Endometrium (tissue), 2 donors: ENCODE measurements around the gene EYS.

ENCODE experiments used
- FAIRE-seq: peaks from 2 replicates; lab custom pipeline; 2012; peaks lifted over from hg19 to GRCh38; lab: Jason Lieb, UNC
- donor health status: control.
- donor health status: control.

Gene EYS

DNA sequence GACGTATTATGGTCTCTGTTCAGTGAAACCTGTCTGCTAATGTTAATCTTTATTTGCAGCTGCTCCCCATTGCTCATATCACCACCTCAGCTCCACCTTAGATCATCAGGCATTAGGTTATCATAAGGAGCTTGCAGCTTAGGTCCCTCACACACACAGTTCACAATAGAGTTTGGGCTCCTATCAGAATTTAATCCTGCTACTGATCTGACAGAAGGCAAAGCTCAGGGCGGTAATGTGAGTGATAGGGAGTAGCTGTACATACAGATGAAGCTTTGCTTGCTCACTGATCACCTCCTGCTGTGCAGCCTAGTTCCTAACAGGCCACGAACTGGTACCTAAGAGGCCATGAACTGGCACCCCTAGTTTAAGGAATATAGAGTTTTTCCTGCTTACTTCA, 989.7 kb downstream of the EYS start:
- FAIRE-seq: no peak

- no peak for FAIRE-seq
Observed at GRCh38 chr6:64715624-64716023, 991.4 kb downstream of the EYS start.

- no peak for FAIRE-seq
Observed at GRCh38 chr6:64714073-64714472, 993.0 kb downstream of the EYS start.

DNA sequence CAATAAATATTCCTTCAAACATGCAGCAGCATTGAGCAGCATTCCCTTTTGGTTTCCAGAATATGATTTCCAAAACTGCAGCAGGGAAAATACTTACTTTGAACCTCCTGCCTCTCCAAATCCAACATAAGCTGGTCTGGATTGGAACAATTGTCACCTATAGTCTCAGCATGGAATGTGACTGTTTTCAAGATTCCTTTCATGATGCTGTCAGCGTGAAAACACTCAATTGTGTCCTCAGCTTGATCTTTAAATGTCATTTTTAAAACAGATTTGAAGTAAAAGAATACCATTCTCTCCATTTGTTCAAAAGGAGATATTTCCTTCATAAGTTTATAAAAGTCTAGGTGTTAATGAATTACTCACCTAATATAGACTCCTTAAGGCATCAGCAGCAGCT, 993.9 kb downstream of the EYS start:
- no peak for FAIRE-seq

- FAIRE-seq: no peak
Observed at GRCh38 chr6:64712606-64713005, 994.4 kb downstream of the EYS start.

- FAIRE-seq: peak; percentile 79
Observed at GRCh38 chr6:64703922-64704321, 1003.1 kb downstream of the EYS start.

DNA sequence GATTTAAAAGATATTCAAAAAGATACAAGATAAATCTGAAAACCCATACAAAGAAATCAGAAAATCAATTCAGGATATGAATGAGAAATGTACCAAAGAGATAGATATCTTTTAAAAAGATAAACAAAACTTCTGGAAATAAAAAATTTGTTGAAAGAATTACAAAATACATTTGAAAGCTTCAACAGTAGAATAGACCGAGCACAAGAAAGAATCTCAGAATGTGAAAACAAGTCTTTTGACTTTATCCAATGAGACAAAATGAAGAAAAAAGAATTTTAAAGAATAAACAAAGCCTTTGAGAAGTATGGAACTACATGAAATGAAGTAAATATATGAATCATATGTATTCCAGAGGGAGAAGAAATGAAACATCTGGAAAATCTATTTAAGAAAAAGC, 1011.0 kb downstream of the EYS start:
- FAIRE-seq: no peak

GRCh38 chr6:64694356-64694755, 1012.7 kb downstream of the EYS start:
- FAIRE-seq: no peak

GRCh38 chr6:64691064-64691463, 1016.0 kb downstream of the EYS start:
- peak; percentile 70 for FAIRE-seq

DNA sequence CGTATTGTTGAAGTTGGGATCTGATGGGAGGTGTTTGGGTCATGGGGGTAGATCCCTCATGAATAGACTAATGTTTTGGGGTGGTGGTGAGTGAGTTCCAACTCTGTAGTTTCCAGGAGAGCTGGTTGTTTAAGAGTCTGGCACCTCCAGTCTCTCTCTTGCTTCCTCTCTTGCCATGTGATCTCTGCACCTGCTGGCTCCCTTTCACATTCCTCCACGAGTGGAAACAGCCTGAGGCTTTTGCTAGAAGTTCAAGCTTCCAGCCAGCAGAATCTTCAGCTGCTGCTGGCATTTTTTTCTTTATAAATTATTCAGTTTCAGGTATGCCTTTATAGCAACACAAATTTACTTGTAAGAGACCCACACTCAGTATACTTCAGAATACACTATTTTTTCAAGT, 1021.6 kb downstream of the EYS start:
- FAIRE-seq: no peak

GRCh38 chr6:64683682-64684081, 1023.3 kb downstream of the EYS start:
- no peak for FAIRE-seq

DNA sequence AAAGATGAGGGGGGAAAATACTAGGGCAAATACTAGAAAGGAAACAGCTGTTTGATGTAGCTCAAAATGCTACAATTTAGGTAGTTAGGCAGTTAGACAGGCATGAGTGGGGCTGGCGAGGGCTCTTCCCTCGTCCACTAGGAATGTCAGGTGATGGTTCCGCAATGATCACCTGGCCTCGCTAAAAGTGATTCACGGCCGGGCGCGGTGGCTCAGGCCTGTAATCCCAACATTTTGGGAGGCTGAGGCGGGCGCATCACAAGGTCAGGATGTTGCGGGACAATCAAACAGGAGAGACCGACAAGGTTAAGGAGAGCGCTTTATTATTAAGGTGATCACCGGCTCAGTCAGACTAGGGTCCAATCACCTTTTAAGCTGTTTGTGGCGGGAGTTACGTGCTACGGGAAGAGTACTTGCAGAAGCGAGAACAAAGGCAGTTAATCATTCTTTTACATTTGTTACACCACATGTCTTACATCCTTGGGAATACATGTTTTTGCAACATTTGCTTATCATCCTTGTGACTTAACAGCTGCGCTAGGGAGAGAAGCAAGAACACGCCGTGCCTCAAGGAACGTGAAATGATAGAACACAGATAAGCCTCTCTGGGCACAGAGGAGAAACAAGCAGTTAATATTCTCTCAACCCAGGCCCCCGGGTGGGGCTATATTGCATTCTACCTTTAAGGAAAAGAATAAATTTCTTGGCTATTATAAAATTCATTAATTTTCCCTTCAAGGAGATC, 1025.4 kb downstream of the EYS start:
- no peak for FAIRE-seq

DNA sequence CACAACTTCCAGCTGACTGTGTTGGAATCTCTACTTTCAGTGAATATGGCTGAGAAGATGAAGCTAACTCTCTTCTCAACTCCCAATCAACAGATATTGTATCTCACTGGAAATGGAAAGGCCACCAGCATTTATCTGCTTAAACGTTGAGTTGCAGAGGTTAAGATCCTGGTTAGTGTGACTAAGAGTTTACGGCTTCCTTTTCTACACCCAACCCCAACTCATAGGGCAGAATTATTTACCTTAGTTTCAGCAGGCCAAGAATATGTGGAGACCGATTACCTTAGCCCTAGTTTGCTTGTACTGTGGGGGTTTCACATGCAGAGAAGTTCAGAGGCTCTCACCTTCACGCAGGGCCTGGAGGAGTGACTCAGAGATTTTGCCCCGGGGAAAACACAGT, 1026.6 kb downstream of the EYS start:
- FAIRE-seq: no peak

DNA sequence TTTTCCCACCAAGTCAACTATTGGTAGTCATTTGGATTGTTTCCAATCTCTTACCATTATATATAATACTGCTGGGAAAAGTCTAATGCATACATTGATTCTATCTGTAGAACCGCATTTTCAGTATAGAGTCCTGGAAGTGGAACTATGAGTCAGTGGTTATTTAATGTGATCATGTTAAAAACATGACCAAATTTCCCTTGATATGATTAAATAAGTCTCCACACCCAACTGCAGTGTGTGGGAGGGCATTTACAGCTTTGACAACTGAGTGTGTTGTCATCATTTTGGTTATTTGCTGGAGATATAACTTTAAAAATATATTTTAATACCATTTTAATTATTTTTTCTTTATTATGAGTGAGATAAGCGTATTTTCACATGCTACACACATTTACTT, 1027.6 kb downstream of the EYS start:
- no peak for FAIRE-seq

DNA sequence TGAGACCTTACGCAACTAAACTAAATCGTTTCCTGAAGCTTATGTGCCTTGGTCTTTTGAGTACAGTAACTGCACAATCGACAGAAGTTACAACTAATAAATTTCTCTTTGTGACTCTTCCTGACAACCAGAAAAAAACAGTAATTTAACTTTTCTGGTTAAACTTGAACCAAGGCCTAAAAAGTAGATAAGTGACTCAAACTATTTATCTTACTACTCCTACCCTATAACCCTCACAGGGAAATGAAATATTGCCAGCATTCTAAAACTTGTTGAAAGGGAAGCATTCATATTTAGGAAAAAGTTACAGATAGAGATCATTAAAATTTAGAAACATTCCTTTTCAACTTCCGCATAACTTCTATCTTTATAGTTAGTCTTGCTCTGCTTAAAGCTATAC, 1034.4 kb downstream of the EYS start:
- no peak for FAIRE-seq

DNA sequence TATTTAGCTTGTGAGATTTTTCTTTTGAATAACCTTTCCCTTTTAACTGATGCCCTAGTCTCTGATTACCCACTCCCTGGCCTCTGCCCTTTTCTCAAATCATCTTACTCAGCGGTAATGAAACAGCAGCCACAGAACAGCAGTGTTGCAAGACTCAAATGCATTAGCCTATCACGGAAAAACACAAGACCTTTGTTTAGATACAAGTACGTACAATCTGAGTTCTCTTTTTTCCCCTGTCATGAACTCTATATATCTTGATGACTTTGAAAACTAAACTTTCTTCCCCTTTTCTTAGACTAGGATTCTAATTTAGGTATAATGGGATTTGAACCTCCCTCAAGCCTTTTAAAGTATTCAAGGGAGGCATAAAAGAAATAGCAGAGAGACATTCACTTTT, 1034.9 kb downstream of the EYS start:
- FAIRE-seq: no peak

DNA sequence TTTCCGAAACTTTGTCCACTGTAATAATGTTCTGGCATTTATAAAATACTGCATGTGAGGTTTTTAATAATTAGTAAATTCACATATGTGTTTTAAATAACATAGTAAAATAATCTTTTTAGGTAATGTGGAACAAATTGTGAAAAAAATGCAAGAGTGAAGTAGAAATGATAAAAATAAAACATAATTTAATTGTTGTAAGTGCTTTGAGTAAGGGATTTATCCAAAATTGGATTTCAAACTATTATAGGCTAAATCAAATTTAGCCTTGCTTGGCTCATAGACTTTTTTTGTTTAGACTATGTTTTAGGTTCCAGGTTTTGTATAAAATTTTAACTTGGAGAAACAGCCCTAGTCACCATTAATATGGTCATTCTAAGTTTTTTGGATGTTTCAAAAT, 1041.9 kb downstream of the EYS start:
- FAIRE-seq: no peak

DNA sequence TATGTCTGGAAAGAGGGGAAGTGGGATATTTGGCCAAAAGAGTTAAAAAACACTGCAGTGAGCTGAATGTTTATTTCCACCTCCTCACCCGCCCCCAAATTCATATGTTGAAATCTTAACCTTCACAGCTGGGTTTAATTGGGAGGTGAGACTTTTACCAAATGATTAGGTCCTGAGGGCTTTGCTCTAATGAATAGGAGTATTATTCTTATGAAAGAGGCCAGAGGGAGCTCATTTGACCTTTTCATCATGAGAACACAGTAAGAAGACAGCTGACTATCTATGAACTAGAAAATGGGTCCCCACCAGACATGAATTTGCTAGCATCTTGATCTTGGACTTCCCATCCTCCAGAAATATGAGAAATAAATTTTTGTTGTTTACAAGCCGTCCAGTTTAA, 1042.5 kb downstream of the EYS start:
- no peak for FAIRE-seq

- no peak for FAIRE-seq
Observed at GRCh38 chr6:64644024-64644423, 1063.0 kb downstream of the EYS start.

- FAIRE-seq: no peak
Observed at GRCh38 chr6:64630901-64631300, 1076.1 kb downstream of the EYS start.

- no peak for FAIRE-seq
Observed at GRCh38 chr6:64622944-64623343, 1084.1 kb downstream of the EYS start.

DNA sequence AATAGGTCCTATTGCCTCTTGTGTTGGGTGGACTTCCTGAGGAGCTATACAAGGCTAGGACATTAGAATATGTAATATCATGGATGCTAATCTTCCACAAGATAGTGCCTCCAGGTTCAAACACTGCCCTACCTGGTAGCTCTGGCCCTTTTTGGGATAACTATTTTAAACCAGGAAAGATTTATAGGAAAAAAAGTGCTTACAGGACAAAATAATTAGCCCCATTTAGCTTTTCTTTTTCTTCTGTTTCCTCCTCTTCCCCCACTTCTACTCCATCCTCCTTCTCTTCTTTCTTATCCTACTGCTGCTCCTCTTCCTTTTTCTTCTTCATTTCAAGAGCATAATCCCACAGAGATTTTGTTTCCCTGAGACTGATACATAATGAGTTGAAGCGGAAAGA, 1104.0 kb downstream of the EYS start:
- FAIRE-seq: no peak

- FAIRE-seq: no peak
Observed at GRCh38 chr6:64591676-64592036, 1115.4 kb downstream of the EYS start.

- FAIRE-seq: no peak
Observed at GRCh38 chr6:64590965-64591675, 1115.9 kb downstream of the EYS start.
